ENCODE results near the gene PRSS22. TPM values are rescaled to one million over a fixed set of nuclear protein-coding genes. Genes with fewer than 3 reads are reported as not detected.
A peak's percentile ranks its signal among the peaks of the same experiment; 100 is the strongest.

The PRSS22 gene
- total RNA-seq, 2 donors from 2014 or later = not detected

DNA sequence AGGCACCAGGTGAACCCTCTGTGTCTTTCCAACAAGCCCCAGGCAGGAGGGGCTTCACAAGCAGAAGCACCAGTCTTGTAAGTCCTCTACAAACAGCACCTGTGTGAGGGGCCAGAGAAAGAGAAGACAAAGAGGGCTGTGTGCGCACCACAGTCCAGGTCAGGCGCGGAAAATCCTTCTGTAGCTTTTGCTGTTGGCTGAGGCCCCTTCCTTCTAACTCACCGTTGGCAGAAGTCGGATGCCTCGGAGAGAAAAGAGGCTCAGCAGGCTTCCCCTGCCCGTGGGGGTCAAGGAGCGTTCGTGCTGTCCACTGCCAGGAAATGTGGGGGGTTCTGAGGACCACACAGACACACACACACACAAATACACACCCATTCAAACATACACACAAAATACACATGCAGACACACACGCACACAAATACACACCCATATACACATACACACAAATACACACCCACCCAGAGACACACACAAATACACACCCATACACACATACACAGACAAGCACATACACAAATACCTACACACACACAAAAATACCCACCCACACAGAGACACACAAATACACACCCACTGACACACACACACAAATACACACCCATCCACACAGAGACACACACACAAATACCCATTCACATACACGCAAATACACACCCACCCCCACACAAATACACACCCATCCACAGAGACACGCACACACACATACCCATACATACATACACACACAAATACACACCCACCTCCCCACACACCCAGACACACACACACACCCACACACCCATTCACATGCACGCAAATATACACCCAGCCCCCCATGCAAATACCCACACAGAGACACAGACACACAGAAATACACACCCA is 21.1 kb downstream of the PRSS22 start:
- DNase-seq (ENCODE audit: low spot score) = peak; percentile 58
- intact Hi-C loops (cut with DNase I) = no loop called here

DNA sequence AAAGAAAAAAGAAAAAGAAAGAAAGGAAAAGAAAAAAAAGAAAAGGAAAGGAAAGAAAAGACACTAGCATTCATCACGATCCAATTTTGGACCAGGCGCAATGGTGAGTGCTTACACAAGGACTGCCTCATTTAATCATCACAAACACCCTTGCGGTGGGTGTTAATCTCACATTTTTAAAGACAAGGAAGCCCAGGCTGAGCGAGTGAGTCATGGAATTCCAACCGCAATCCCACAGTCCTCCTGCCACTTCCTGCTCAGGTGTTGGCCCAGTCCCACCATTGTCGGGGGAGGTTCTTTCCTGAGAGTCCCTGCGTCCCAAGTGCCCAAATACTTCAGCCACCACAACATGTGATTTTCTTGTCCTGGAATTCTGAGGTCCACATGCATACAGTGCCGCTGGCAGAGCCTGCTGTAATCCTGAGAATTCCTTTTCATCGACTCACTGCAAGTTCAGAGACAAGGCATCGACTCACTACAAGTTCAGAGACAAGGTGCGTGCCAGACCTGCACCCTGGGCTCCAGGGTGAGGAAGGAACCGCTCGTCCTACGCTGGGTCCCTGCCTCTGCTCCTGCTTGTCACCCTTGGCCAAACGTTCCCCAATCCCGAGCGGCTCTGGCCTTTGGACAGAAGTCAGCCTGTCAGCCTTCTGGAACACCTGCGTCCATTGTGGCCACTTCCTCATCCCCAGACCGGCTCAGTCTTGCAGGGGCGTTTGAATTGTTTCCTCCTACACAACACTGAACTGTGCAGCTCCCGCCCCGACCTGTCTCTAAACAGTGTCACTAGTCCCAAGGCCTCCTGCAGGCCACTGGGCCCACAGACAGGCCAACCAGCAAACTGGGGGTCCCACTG is 22.1 kb downstream of the PRSS22 start:
- intact Hi-C loops (cut with DNase I) = no loop called here
- DNase-seq (ENCODE audit: low spot score) = peak; percentile 53

DNA sequence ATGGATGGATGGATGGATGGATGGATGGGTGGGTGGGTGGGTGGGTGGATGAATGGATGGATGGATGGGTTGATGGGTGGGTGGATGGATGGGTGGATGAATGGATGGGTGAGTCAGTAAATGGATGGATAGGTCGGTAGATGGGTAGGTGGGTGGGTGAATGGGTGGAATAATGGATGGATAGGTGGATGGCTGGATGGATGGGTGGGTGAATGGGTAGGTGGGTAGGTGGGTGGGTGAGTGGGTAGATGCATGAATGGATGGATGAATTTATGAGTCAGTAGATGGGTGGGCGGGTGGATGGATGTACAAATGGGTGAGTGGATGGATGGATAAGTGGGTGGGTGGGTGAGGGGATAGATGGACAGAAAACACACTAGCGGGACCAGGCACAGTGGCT is 23.0 kb downstream of the PRSS22 start:
- no peak for DNase-seq (ENCODE audit: low spot score)
- intact Hi-C loops (cut with DNase I) = no loop called here

DNA sequence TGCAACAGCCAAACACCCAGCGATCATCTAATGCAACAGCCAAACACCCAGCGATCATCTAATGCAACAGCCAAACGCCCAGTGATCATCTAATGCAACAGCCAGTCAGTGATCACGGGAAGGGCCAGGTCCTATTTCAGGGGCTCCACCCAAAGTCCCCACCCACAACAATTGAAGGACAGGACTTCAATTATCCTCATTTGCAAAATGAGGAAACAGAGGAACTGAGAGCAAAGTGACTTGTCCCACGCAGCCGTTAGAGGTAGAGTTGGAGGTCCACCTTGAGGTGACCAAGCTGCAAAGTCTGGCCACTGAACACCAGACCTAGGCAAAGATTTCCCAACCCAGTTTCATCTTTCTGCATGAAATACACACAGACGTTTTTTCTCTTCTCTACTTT is 24.2 kb downstream of the PRSS22 start:
- intact Hi-C loops (cut with DNase I) = no loop called here
- DNase-seq (ENCODE audit: low spot score) = no peak

DNA sequence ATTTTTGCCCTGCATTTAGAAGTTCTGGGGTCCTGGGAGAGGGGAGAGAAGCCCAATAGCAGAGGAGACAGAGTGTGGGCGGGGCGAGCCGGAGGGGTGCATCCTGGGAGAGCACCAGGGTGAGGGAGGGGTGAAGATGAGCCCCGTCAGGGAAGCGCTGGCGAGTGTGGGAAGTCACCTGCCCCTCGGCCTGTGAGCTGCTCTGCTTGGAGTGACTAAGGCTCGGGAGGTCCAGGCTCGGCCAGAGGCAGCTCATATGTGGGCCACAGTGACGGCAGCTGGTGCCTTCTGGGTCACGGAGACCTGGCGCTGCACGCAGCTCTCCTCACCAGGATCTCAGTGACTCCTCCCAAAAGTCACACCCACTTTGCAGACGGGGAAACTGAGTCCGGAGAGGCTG is 26.8 kb downstream of the PRSS22 start:
- peak; percentile 76 for DNase-seq (ENCODE audit: low spot score)
- intact Hi-C loops (cut with DNase I) = no loop called here

DNA sequence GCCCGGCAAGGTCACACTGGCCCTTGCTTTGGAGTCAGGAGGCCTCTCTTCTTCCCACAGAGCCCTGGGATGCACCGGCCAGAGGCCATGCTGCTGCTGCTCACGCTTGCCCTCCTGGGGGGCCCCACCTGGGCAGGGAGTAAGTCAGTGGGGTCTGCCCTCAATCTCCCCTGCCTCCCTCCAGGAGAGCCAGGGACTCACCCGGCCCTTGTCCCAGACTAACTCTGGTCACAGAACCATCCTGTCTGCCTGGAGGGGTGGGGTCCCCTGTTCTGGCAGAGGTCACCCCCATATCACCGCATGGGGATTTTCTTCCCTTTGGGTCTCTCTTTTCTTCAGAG is 27.6 kb downstream of the PRSS22 start:
- intact Hi-C loops (cut with DNase I) = no loop called here
- peak; percentile 66 for DNase-seq (ENCODE audit: low spot score)

DNA sequence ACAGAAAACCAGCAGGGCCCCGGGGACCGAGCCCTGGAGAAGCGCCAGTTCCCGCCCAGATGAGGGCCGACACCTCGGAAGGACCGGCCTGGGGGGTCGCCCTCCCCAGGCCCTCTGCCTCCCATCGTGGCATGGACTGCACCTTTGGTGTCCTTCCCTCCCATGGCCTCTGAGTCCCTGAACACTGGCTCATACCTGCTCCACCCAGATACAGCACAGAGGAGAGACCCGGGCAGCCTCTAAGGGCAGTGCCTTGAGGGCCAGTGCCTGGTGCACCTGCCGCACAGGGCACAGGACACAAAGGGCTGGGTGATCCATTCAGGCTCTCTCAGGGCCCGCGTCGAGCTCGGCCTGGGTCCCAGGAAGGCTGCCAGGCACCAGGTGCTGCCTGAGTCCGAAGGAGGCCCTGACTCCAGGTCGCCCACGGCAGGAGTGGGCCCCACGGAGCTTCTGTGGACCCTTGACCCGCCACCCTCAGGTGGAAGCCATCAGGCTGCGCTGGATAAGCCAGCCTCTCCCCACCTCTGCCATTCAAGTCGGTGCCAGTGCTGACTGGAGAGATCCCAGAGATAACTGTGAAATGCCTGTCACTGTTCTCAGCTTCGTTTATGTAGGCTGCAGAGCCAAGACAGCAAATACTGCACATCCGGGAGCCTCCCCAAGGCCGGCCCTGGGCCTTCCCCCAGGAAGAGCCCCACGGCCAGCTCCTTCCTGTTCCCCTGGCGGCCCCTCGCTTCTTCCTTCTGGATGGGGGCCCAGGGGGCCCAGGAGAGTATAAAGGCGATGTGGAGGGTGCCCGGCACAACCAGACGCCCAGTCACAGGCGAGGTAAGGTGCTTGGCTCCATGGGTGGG is 28.2 kb downstream of the PRSS22 start, which contains the start of gene ZG16B:
Gene ZG16B, plus strand, starts transcription at position 803 of the 854 bp plus-strand sequence. CDS start 139 bp downstream, outside the sequence.
- DNase-seq (ENCODE audit: low spot score) = peak; percentile 65
- intact Hi-C loops (cut with DNase I) = loop anchor here in 1 of 2 donors (10.0 kb wide), 1 partner anchor 95 kb away; no protein-coding TSS in a partner anchor

DNA sequence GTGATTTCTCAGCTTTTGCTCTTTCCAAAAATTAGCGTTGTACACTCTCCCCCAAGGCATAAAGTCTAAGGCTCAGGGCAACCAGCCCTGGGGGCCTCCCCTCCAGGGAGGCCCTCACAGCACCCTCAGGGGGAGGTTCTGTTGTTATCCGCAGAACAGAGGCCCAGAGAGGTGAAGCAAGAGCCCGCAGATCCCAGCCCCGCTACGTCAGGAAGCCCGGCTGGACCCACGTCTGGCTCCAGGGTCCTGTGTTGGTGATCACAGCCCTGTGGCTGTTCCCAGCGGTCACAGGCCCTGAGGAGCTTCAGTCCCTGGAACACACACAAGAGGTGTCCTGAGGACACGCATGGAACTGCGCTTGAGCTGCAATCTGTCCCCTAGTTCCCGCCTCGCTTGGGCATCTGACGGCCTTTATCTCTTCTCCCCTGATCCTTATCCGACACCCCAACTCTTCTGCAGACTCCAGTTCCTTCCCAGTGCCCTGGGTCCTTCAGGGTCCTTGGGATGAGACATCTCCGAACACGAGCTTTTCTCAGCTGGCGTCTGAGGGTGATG is 29.0 kb downstream of the PRSS22 start:
- intact Hi-C loops (cut with DNase I) = loop anchor here in 1 of 2 donors (10.0 kb wide), 1 partner anchor 94 kb away; no protein-coding TSS in a partner anchor
- peak; percentile 45 for DNase-seq (ENCODE audit: low spot score)

DNA sequence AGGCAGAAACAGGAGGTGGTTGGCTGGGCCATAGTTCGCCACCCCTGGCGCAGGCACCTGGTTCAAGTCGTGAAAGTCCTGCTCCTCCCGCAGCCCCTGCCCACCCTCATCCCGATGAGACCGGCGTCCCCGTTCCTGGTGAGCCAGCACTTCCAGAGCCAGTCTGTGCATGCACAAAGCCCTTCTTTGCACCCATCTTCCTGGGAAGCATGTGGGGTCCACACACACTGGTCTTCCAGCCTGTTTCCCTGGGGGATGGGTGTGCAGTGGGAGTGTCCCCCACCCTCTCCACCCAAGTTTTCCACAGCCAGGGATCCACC is 29.5 kb downstream of the PRSS22 start:
- intact Hi-C loops (cut with DNase I) = loop anchor here in 1 of 2 donors (10.0 kb wide), 1 partner anchor 94 kb away; no protein-coding TSS in a partner anchor
- DNase-seq (ENCODE audit: low spot score) = peak; percentile 68

DNA sequence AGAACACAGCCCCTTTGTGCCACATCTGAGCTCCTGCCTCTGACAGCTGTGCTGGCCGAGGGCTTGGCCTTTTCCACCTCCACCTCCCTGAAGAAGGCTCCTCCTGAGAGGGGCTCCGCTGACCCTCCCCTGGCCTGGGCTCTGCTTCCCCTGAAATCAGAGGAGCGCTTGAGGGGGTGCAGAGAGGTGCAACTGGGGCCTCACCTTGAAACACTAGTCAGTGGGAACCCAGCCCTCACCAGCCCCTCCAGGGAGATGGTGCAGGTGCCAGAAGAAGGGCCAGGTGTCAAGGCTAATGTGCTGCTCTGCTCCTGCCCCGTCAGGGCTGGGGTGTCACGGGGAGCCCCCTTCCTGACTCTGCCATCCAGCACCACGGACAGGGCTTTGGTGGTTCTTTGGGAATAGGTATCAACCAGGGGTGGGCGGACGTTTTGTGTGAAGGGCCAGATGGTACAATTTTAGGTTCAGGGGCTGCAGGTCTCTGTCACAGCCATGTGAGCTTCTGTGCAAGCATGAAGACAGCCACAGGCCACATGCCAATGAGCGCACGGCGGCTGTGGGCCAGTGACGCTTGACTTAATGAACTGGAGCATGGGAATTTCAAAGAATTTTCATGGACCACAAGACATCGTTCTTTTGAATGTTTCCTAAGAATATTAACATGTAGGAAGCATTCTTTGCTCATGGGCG is 30.0 kb downstream of the PRSS22 start:
- intact Hi-C loops (cut with DNase I) = loop anchor here in 1 of 2 donors (10.0 kb wide), 1 partner anchor 93 kb away; no protein-coding TSS in a partner anchor
- peak; percentile 42 for DNase-seq (ENCODE audit: low spot score)

DNA sequence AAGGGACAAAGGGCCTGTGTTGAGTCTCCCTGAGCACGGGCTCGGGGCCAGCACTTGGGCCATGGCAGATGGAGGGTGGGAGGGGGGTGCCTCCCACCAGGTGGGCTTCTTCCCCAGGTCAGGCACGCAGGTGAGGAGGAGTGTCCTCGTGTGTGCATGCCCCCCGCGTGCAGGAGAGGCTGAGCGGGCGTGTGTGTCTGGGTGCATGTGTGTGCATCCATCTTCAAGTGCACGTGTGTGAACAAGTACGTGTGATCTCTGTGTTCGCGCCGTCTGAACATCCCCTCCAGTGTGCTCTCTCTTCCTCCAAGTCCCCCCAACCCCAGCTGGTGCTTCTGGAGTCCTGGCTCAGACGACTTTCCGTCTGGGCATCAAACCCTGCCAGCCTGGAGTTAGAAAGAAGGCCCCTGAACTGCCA is 30.6 kb downstream of the PRSS22 start:
- intact Hi-C loops (cut with DNase I) = loop anchor here in 1 of 2 donors (10.0 kb wide), 1 partner anchor 93 kb away; no protein-coding TSS in a partner anchor

DNA sequence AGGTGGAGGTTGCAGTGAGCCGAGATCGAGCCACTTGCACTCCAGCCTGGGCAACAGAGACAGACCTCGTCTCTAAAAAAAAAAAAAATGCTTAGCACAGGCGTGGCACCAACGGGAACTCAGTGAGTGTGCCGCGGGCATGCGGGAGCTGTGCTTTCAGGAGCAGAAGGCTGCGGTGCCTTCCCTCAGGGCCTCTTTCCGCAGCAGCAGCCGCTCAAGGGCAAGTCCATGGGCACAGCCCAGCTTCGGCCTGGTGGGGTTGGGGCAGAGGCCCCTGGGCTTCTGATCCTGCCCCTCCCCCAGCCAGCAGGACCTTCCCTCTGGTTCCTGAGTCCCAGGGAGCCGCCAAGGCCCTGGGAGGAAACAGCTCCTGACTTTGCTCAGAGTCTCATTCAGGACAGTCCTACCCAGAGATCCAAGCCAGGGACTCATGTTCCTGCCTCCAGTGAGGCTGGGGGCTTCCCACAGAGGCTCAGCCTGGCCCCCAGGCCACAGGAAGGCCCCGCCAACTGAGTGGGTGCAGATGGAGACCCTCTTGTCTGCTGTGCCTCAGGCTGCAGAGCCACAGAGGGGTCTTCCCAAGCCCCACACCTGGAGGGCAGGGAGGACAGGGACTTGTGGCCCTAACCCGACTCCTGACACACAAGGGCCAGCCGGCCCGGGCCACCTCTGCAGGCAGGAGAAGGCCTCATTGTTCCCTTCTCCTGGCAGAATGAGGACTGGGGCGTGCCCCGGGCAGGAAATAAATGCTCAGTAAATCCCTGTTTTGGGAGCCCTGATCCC is 31.2 kb downstream of the PRSS22 start:
- intact Hi-C loops (cut with DNase I) = loop anchor here in 1 of 2 donors (10.0 kb wide), 1 partner anchor 92 kb away; no protein-coding TSS in a partner anchor

More for the DNA sequence above, 30.6 kb downstream of the PRSS22 start:
- DNase-seq (ENCODE audit: low spot score) = peak; percentile 61

DNA sequence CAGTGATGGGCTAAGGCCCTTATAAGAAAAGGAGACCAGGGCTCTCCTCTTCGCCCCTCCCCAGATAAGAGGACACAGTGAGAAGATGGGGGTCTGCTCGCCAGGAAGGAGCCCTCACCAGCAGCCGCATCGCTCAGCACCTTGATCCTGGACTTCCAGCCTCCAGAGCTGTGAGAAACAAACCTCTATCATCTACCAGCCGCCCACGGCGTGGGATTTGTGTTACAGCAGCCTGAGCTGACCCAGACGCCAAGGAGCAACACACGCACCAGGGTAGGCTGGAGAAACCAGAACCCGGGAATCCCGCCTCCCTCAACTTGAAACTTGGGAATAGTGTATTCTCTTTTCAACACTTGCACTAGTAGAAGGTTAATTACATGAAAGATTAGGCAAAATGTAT is 32.1 kb downstream of the PRSS22 start:
- intact Hi-C loops (cut with DNase I) = loop anchor here in 1 of 2 donors (10.0 kb wide), 1 partner anchor 91 kb away; no protein-coding TSS in a partner anchor

More for the DNA sequence above, 31.2 kb downstream of the PRSS22 start:
- peak; percentile 68 for DNase-seq (ENCODE audit: low spot score)

DNA sequence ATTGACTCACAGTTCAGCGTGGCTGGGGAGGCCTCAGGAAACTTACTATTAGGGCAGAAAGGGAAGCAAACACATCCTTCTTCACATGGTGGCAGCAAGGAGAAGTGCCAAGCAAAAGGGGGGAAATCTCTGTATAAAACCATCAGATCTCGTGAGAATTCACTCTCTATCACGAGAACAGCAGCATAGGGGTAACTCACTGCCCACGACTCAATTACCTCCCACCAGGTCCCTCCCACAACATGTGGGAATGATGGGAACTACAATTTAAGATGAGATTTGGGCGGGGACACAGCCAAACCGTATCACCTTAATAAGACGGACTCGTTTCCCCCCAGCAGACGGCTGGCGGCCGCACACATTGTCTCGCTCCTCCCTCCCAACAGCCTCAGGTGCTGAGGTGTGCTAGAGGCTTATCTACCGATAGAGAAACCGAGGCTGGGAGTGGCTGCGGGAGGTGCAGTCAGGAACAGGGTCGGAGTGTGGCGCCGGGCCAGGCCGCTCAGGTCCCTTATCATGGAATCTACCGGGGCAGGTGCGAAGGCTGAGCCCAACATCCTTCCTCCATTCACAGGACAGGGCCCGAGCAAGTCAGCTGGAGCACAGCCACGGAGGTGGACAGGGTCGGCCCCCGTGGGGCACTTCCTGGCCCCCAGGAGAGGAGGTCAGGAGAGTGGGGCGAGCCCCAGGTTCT is 32.8 kb downstream of the PRSS22 start:
- intact Hi-C loops (cut with DNase I) = loop anchor here in 1 of 2 donors (10.0 kb wide), 1 partner anchor 90 kb away; no protein-coding TSS in a partner anchor
- DNase-seq (ENCODE audit: low spot score) = peak; percentile 55

More for the DNA sequence above, 32.1 kb downstream of the PRSS22 start:
- peak; percentile 55 for DNase-seq (ENCODE audit: low spot score)

DNA sequence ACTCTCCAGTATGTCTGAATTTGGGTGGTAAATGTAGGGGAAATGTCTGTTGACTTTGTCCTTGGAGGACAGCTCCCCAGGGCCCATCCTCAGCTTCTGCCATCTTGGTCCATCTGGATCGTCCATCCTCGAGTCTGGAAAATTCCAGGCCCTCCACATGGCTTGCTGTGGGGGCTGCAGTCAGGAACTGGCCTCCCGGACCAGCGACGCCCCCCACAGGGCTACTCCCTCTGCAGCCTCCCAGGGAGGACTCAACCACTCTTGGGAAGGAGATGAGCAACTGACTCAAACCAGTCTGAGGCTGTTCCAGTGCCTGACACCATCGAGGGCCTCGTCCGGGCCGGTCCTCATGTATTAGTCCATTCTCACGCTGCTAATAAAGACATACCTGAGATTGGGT is 33.3 kb downstream of the PRSS22 start:
- DNase-seq (ENCODE audit: low spot score) = peak; percentile 73

DNA sequence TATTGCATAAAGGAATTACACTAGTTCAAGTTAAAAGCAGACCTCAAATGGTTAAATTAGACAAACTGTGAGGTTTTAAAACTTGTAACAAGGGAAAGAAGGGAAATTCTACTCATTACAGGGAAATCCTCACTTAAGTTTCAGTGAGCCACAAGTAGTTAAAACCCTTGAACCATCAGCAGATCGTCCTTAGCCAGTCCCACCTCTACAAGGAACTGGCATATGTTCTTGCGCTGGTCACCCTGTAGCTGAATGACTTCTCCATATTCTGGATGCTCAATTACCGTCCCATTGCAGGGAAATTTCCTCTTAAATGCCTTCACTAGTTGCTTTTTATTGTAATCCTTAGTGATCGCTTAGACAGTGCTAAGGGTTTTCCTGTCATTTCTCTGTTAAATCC is 35.5 kb downstream of the PRSS22 start:
- DNase-seq (ENCODE audit: low spot score) = no peak
- intact Hi-C loops (cut with DNase I) = loop anchor here in 1 of 2 donors (10.0 kb wide), 1 partner anchor 88 kb away; no protein-coding TSS in a partner anchor

More for the DNA sequence above, 33.3 kb downstream of the PRSS22 start:
- intact Hi-C loops (cut with DNase I) = loop anchor here in 1 of 2 donors (10.0 kb wide), 1 partner anchor 90 kb away; no protein-coding TSS in a partner anchor
